Measurements from ENCODE around the gene SSBP1.
A peak's percentile ranks its signal among the peaks of the same experiment; 100 is the strongest.
"Not testable (repeated sequence)": the region's sequence is repeated elsewhere in the genome, so short reads cannot be mapped to it uniquely, and the experiment has no call there.

The SSBP1 gene

GRCh38 chr7:141722529-141722928 lies 15.6 kb upstream of the SSBP1 start:
- no peak for TF ChIP-seq Cebpa-rat (IDR thresholded peaks at IDR 0.05)
- no peak overlapping the region for H3K4me3 ChIP-seq
- no peaks in the 10 kb centered on the region for H3K4me1 ChIP-seq
- H3K9me3 ChIP-seq, result no peaks in the 10 kb centered on the region
- H3K4me2 ChIP-seq, result no peak overlapping the region
- H3K9ac ChIP-seq, result no peak overlapping the region
- no peak overlapping the region for H3K27ac ChIP-seq
- no peaks in the 10 kb centered on the region for H4K20me1 ChIP-seq
- no peaks in the 10 kb centered on the region for H3K36me3 ChIP-seq
- no peaks in the 10 kb centered on the region for H3K27me3 ChIP-seq

- Histone ChIP-seq H3K27ac (no peak overlapping the region), H3K4me3 (no peak overlapping the region), H3K4me2 (no peak overlapping the region), H3K36me3 (no peaks in the 10 kb centered on the region), H3K9me3 (no peaks in the 10 kb centered on the region), H4K20me1 (no peaks in the 10 kb centered on the region), H3K4me1 (no peaks in the 10 kb centered on the region), H3K27me3 (no peaks in the 10 kb centered on the region), H3K9ac (no peak overlapping the region)
- no peak for TF ChIP-seq Cebpa-rat (IDR thresholded peaks at IDR 0.05)
Measured at GRCh38 chr7:141729020-141729419, 9.1 kb upstream of the SSBP1 start.

GRCh38 chr7:141731476-141732149 lies 6.5 kb upstream of the SSBP1 start:
- Histone ChIP-seq H3K27me3 (no peaks in the 10 kb centered on the region), H3K4me1 (peaks cover under 1% of the 10 kb centered on the region; the same call in 1 of the 2 replicates), H3K4me3 (no peak overlapping the region), H3K27ac (no peak overlapping the region), H3K9me3 (no peaks in the 10 kb centered on the region), H4K20me1 (no peaks in the 10 kb centered on the region), H3K4me2 (no peak overlapping the region), H3K9ac (no peak overlapping the region), H3K36me3 (no peaks in the 10 kb centered on the region)
- no peak for TF ChIP-seq Cebpa-rat (IDR thresholded peaks at IDR 0.05)

GRCh38 chr7:141737118-141737835 lies 881 bp upstream of the SSBP1 start:
- peaks cover 23% of the 10 kb centered on the region for H4K20me1 ChIP-seq
- peak overlapping the region; percentile 88 for H3K9ac ChIP-seq
- peak overlapping the region; percentile 82 for H3K27ac ChIP-seq
- peak; percentile 60 for TF ChIP-seq Cebpa-rat (IDR thresholded peaks at IDR 0.05)
- H3K4me1 ChIP-seq, result peaks cover 34% of the 10 kb centered on the region
- H3K27me3 ChIP-seq, result no peaks in the 10 kb centered on the region
- no peaks in the 10 kb centered on the region for H3K9me3 ChIP-seq
- H3K36me3 ChIP-seq, result peaks cover 27% of the 10 kb centered on the region
- H3K4me2 ChIP-seq, result peak overlapping the region; percentile 87
- H3K4me3 ChIP-seq, result peak overlapping the region; percentile 80

GRCh38 chr7:141738592-141739013 lies 445 bp downstream of the SSBP1 start:
- peak overlapping the region; percentile 85 for H3K9ac ChIP-seq
- H3K4me2 ChIP-seq, result peak overlapping the region; percentile 82
- TF ChIP-seq Cebpa-rat (IDR thresholded peaks at IDR 0.05), result no peak

GRCh38 chr7:141739250-141739649 lies 1.1 kb downstream of the SSBP1 start:
- H3K4me3 ChIP-seq, result peak overlapping the region; percentile 80
- H4K20me1 ChIP-seq, result peaks cover 42% of the 10 kb centered on the region
- peak overlapping the region; percentile 82 for H3K4me2 ChIP-seq
- no peaks in the 10 kb centered on the region for H3K27me3 ChIP-seq
- no peak overlapping the region; the same call in 1 of the 2 replicates for H3K27ac ChIP-seq
- TF ChIP-seq Cebpa-rat (IDR thresholded peaks at IDR 0.05), result no peak
- peaks cover 47% of the 10 kb centered on the region for H3K36me3 ChIP-seq
- peaks cover 34% of the 10 kb centered on the region for H3K4me1 ChIP-seq
- H3K9me3 ChIP-seq, result no peaks in the 10 kb centered on the region
- peak overlapping the region; percentile 85 for H3K9ac ChIP-seq

More at GRCh38 chr7:141738592-141739013, 445 bp downstream of the SSBP1 start:
- Histone ChIP-seq H3K9me3 (no peaks in the 10 kb centered on the region), H3K36me3 (peaks cover 40% of the 10 kb centered on the region), H3K4me1 (peaks cover 34% of the 10 kb centered on the region), H3K4me3 (peak overlapping the region; percentile 80), H3K27ac (peak overlapping the region; percentile 86), H3K27me3 (no peaks in the 10 kb centered on the region), H4K20me1 (peaks cover 35% of the 10 kb centered on the region)

GRCh38 chr7:141742229-141742628 lies 4.1 kb downstream of the SSBP1 start:
- no peak overlapping the region for H3K9ac ChIP-seq
- no peaks in the 10 kb centered on the region for H3K9me3 ChIP-seq
- TF ChIP-seq Cebpa-rat (IDR thresholded peaks at IDR 0.05), result no peak
- no peak overlapping the region for H3K4me2 ChIP-seq
- no peaks in the 10 kb centered on the region for H3K27me3 ChIP-seq
- peaks cover 49% of the 10 kb centered on the region for H4K20me1 ChIP-seq
- no peak overlapping the region for H3K4me3 ChIP-seq
- H3K27ac ChIP-seq, result no peak overlapping the region
- H3K4me1 ChIP-seq, result peaks cover 27% of the 10 kb centered on the region
- H3K36me3 ChIP-seq, result peaks cover 74% of the 10 kb centered on the region

GRCh38 chr7:141744131-141744530 lies 6.0 kb downstream of the SSBP1 start:
- Histone ChIP-seq H3K4me2 (no peak overlapping the region), H3K4me3 (no peak overlapping the region), H3K36me3 (peaks cover 93% of the 10 kb centered on the region), H4K20me1 (peaks cover 49% of the 10 kb centered on the region), H3K4me1 (peaks cover 21% of the 10 kb centered on the region), H3K9ac (no peak overlapping the region), H3K27me3 (no peaks in the 10 kb centered on the region), H3K27ac (no peak overlapping the region), H3K9me3 (peaks cover 1% of the 10 kb centered on the region)
- no peak for TF ChIP-seq Cebpa-rat (IDR thresholded peaks at IDR 0.05)

GRCh38 chr7:141748396-141748795 lies 10.2 kb downstream of the SSBP1 start:
- Histone ChIP-seq H3K4me3 (no peak overlapping the region), H4K20me1 (0 out of 2 replicates have a peak, but pooled peaks cover 16% of the 10 kb centered on the region), H3K9me3 (peaks cover 40% of the 10 kb centered on the region), H3K36me3 (peaks cover 97% of the 10 kb centered on the region), H3K9ac (no peak overlapping the region), H3K4me1 (no peaks in the 10 kb centered on the region), H3K27ac (no peak overlapping the region), H3K27me3 (no peaks in the 10 kb centered on the region), H3K4me2 (no peak overlapping the region)
- TF ChIP-seq Cebpa-rat (IDR thresholded peaks at IDR 0.05), result no peak

GRCh38 chr7:141751904-141752303 lies 13.7 kb downstream of the SSBP1 start:
- H3K9ac ChIP-seq, H3K4me2 ChIP-seq, H3K4me1 ChIP-seq, H3K27me3 ChIP-seq, H3K27ac ChIP-seq, H4K20me1 ChIP-seq: not testable (repeated sequence)
- Histone ChIP-seq H3K9me3 (peaks cover 40% of the 10 kb centered on the region), H3K36me3 (peaks cover 98% of the 10 kb centered on the region), H3K4me3 (peak overlapping the region; percentile 36)

Data from BLaER1 (cell line).